Measurements from ENCODE around the gene PLN. TPM values are rescaled to one million over a fixed set of nuclear protein-coding genes. Genes with fewer than 3 reads are reported as not detected.

The PLN gene
- total and polyA plus RNA-seq, 5 experiments from 2014 or later: 0.09 to 0.27 (median 0.15) TPM; not detected in 2

DNA sequence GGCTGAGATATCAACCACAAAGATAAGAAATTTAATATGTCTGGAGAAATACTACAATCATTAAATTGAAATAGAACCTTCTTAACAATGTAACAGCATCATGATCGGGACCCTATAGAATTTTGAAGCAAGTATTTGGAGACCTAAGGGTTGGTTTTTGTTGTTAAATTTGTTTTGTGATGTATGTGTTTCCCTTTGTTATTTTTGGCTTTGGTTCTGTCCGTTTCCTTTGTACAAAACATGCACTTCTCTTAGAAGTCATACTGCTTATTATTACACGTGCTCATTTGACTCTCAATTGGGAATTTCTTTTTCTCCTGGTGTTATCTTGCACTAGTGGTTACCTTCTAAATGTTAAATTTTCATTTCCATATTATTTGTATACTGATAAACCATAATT, 4.0 kb upstream of the PLN start:
- POLR2A ChIA-PET: no interaction called here
- H3K27me3 Mint-ChIP-seq: no peaks in the 10 kb centered on the region

DNA sequence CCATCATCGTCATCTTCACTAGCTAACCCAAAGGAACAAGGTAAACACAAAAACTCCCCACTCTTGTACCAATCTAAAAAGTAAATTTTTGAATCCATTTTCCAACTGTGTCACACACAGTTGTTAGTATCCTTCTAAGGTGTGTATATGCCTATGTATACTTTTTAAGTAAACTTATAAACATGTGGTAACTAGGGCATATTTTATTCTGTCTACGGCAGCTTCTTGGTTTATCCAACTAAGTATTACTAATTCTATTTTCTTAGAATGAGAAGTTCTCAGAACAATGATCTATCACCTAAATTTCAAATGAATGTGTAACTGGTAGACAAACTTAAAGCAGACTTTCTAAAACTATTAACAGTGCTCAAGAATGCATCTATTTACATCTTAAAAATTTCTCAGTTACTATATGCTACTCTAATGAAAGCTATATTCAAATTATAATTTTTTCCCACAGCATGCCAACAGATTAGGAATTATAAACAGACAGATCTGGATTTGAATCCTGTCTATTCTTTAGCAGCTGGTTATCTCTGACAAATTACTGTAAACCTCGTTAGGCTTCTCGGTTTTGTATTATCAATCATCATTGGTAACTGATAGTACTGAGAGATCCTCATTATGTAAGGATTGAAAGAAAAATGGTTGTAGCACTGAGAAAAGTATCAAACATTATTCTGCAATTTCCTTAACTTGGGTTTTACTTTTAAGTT, 1.8 kb upstream of the PLN start:
- peak overlapping the region in 1 of 10 donors; percentile 46 for H3K27ac Mint-ChIP-seq
- H3K9me3 Mint-ChIP-seq: no peaks in the 10 kb centered on the region
- peaks cover 26 to 65% (median 58%) of the 10 kb centered on the region in 4 donors for H3K4me1 Mint-ChIP-seq
- POLR2A ChIA-PET: interaction anchor here (0.6 kb wide), 1 partner anchor 11 kb away, joined by 5 read pairs; no protein-coding TSS in a partner anchor
- peaks cover 4 to 11% (median 8%) of the 10 kb centered on the region in 3 donors for H3K36me3 Mint-ChIP-seq
- no peaks in the 10 kb centered on the region for H3K27me3 Mint-ChIP-seq
- no peak overlapping the region for H3K4me3 Mint-ChIP-seq
- DNase-seq (no peak), ATAC-seq (no peak)

More for the DNA sequence above, 4.0 kb upstream of the PLN start:
- Mint-ChIP-seq H3K27ac (peak overlapping the region in 1 of 10 donors; percentile 24), H3K4me3 (peak overlapping the region in 2 of 10 donors; percentile 4 to 5), H3K36me3 (peaks cover 4 to 13% (median 9%) of the 10 kb centered on the region in 3 donors), H3K9me3 (no peaks in the 10 kb centered on the region), H3K4me1 (peaks cover 23 to 59% (median 48%) of the 10 kb centered on the region in 4 donors)
- ATAC-seq: no peak
- DNase-seq: no peak

DNA sequence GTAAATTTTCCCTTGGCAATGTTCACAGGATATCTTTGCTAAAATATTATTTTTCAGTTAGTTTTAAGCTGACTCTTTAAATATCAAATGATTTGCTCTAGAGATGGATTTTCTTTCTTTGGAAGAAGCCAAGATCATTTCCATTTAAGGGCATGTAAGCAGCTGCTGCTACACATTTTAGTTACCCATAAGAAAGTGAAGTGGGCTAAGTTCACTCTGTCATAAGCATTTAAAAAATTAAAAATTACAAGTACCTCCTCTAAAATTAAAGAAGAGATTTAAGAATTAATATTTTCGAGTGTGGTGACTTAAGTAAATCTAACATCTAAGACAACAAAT, 1.2 kb upstream of the PLN start:
- ATAC-seq (no peak), DNase-seq (no peak)
- H3K27me3 Mint-ChIP-seq: no peaks in the 10 kb centered on the region
- H3K9me3 Mint-ChIP-seq: no peaks in the 10 kb centered on the region
- no peak overlapping the region for H3K4me3 Mint-ChIP-seq
- H3K27ac Mint-ChIP-seq: no peak overlapping the region
- POLR2A ChIA-PET: interaction anchor here (0.6 kb wide), 1 partner anchor 11 kb away, joined by 5 read pairs; no protein-coding TSS in a partner anchor
- peaks cover 4 to 11% (median 8%) of the 10 kb centered on the region in 3 donors for H3K36me3 Mint-ChIP-seq
- peaks cover 26 to 59% (median 57%) of the 10 kb centered on the region in 4 donors for H3K4me1 Mint-ChIP-seq

DNA sequence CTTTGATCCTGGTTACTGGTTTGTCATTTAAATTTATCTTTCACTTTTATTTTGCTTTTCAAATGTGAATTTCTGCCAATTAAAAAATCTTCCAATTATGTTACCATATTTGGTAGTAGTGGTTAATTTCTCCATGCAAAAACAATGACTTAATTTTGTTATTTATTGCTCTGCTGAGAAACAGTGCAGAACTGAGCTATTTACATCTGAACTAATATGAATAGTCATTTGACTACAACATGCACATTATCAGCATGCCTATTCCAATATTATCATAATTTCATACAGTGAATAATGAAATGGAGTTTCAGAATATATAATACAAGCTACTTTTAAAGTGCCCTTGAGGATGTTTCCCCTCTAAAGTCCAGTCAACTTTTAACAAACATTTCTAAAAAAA, 517 bp downstream of the PLN start:
- H3K27ac Mint-ChIP-seq: peak overlapping the region in 2 of 10 donors; percentile 16 to 39
- no peak overlapping the region for H3K4me3 Mint-ChIP-seq
- peaks cover 3 to 7% (median 6%) of the 10 kb centered on the region in 3 donors for H3K36me3 Mint-ChIP-seq
- H3K27me3 Mint-ChIP-seq: no peaks in the 10 kb centered on the region
- ATAC-seq: no peak
- H3K4me1 Mint-ChIP-seq: peaks cover 21 to 66% (median 51%) of the 10 kb centered on the region in 4 donors
- H3K9me3 Mint-ChIP-seq: no peaks in the 10 kb centered on the region
- DNase-seq: no peak
- POLR2A ChIA-PET: no interaction called here

DNA sequence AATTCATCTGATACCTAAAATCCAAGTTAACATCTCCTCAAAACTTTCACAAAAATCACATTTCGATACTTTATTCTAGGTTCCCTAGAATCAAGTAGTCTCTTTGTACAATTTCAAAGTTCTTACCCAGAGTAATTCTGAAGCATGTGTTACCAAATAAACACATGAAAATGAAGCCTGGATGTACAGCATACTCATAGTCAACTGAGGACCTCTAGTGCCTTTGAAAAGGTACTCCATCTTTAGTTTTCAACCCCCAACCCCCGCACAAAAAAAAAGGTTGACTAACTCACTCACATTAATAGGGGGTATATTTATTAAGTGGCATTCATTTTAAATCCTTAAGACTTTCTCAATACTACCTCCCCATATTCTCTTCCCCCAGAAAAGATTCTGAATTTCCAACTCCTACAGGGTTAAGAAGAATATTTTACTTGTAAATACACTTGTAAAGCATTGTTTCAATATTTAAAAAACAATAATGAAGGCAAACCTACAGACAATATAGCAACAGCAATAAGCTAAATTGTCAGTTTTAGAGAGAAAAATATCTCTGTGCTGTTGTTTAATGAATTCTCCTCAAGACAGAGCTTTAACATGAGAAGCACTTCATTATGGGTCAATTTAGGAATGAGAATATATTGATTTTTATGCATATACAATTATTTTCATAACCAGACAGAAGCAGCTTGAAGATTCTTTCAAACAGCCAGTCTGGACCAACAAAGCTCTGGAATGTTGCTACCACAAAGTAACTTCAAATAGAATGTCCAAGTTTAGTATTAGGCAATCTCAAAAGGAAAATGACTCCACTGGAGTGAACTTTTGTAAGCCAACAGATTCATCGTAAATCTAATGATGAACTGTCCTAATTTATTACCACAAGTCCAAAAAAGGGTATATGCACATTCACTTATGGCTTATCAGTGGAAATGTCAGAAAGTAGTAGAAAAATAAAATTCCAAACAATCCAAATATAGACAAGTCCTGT, 3.3 kb downstream of the PLN start:
- peak; percentile 91 to 92 for ATAC-seq
- H3K4me3 Mint-ChIP-seq: peak overlapping the region in 5 of 10 donors; percentile 4 to 65 (median 32)
- peaks cover 0 to 17% (median 0%) of the 10 kb centered on the region in 3 donors for H3K36me3 Mint-ChIP-seq
- H3K9me3 Mint-ChIP-seq: no peaks in the 10 kb centered on the region
- DNase-seq: peak in 5 of 10 donors; percentile 18 to 58 (median 42)
- peak overlapping the region in 8 of 10 donors; percentile 50 to 97 (median 70) for H3K27ac Mint-ChIP-seq
- POLR2A ChIA-PET: no interaction called here
- peaks cover 8 to 49% (median 42%) of the 10 kb centered on the region in 4 donors for H3K4me1 Mint-ChIP-seq
- H3K27me3 Mint-ChIP-seq: no peaks in the 10 kb centered on the region

DNA sequence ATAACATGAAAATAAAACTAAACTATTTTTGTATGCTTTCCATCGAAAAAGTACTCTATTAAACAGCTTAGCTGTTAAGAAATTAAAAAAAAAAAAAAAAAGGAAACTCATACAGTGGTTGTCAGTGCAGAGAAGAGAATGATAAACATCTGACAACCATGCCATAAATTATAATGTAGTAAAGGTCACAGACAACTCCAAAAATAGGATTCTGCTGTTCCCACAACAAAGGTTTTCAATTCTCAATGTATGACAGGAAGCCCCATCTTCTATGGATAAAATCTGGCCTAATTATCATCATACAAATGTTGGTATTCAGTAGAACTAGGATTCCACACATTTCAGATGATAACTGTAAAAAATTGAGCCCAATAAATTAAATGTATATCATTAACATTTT, 5.0 kb downstream of the PLN start:
- POLR2A ChIA-PET: interaction anchor here (0.5 kb wide), 1 partner anchor 42 kb away, joined by 3 read pairs; no protein-coding TSS in a partner anchor
- Mint-ChIP-seq H3K27ac (peak overlapping the region in 6 of 10 donors; percentile 10 to 78 (median 50)), H3K4me3 (no peak overlapping the region), H3K27me3 (no peaks in the 10 kb centered on the region), H3K9me3 (no peaks in the 10 kb centered on the region), H3K36me3 (peaks cover 0 to 17% (median 0%) of the 10 kb centered on the region in 3 donors), H3K4me1 (peaks cover 11 to 57% (median 48%) of the 10 kb centered on the region in 4 donors)
- ATAC-seq (no peak), DNase-seq (no peak)

DNA sequence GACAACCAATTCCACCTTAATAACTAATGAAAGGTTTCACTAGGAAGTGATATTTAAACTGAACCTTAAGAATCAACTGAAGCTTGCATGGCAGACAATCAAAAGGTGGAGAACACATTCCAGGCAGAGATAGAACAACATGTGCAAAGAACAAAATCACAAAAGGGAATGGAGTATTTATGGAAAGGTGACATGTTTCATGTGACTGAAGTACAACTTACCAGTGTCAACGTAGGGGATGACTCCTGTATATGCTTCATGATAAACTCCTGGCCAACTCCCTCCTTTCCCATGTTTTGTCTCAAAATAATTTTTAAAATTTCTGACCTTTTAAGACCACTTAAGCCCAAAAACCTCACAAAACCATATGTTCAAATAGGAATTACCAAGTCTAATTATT, 6.6 kb downstream of the PLN start:
- Mint-ChIP-seq H3K4me3 (no peak overlapping the region), H3K9me3 (no peaks in the 10 kb centered on the region), H3K27me3 (no peaks in the 10 kb centered on the region), H3K36me3 (peaks cover 0 to 17% (median 0%) of the 10 kb centered on the region in 3 donors), H3K27ac (peak overlapping the region in 6 of 10 donors; percentile 15 to 98 (median 43)), H3K4me1 (peaks cover 18 to 67% (median 54%) of the 10 kb centered on the region in 4 donors)
- no peak for DNase-seq
- ATAC-seq: no peak
- POLR2A ChIA-PET: no interaction called here

DNA sequence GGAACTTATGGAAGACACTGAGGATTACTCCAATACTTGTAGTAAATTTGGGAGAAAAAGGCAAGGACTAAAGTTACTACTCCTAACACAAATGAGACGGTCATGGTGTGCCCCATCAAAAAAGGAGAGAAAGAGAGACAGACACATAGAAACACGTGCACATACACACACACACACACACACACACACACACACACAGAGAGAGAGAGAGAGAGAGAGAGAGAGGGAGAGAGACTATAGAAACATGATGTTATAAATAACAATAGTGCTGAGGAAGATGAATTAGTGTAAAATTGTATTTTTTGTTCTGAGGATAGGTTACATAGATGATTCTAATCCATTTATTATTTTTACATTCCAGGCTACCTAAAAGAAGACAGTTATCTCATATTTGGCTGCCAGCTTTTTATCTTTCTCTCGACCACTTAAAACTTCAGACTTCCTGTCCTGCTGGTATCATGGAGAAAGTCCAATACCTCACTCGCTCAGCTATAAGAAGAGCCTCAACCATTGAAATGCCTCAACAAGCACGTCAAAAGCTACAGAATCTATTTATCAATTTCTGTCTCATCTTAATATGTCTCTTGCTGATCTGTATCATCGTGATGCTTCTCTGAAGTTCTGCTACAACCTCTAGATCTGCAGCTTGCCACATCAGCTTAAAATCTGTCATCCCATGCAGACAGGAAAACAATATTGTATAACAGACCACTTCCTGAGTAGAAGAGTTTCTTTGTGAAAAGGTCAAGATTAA, 10.5 kb downstream of the PLN start:
- Mint-ChIP-seq H3K27me3 (no peaks in the 10 kb centered on the region), H3K9me3 (no peaks in the 10 kb centered on the region), H3K36me3 (peaks cover 0 to 23% (median 4%) of the 10 kb centered on the region in 3 donors), H3K4me3 (peak overlapping the region; percentile 38 to 86 (median 82)), H3K4me1 (peaks cover 19 to 55% (median 48%) of the 10 kb centered on the region in 4 donors), H3K27ac (peak overlapping the region; percentile 93 to 98 (median 96))
- POLR2A ChIA-PET: interaction anchor here (0.7 to 1.6 kb wide), 8 partner anchors 33 to 335 kb away, joined by 3 to 12 read pairs (median 5); partner anchors contain the start of gene ASF1A
- peak in 8 of 10 donors; percentile 9 to 82 (median 45) for DNase-seq
- peak; percentile 94 to 97 for ATAC-seq

DNA sequence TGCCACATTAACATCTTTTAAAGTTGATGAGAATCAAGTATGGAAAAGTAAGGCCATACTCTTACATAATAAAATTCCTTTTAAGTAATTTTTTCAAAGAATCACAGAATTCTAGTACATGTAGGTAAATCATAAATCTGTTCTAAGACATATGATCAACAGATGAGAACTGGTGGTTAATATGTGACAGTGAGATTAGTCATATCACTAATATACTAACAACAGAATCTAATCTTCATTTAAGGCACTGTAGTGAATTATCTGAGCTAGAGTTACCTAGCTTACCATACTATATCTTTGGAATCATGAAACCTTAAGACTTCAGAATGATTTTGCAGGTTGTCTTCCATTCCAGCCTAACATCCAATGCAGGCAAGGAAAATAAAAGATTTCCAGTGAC, 11.6 kb downstream of the PLN start:
- DNase-seq (no peak), ATAC-seq (no peak)
- H3K36me3 Mint-ChIP-seq: peaks cover 0 to 25% (median 4%) of the 10 kb centered on the region in 3 donors
- no peaks in the 10 kb centered on the region for H3K27me3 Mint-ChIP-seq
- peaks cover 19 to 52% (median 45%) of the 10 kb centered on the region in 4 donors for H3K4me1 Mint-ChIP-seq
- peak overlapping the region in 4 of 10 donors; percentile 32 to 84 (median 82) for H3K4me3 Mint-ChIP-seq
- H3K9me3 Mint-ChIP-seq: no peaks in the 10 kb centered on the region
- peak overlapping the region; percentile 34 to 98 (median 96) for H3K27ac Mint-ChIP-seq
- POLR2A ChIA-PET: interaction anchor here (1.6 kb wide), 1 partner anchor 150 kb away, joined by 12 read pairs; no protein-coding TSS in a partner anchor

DNA sequence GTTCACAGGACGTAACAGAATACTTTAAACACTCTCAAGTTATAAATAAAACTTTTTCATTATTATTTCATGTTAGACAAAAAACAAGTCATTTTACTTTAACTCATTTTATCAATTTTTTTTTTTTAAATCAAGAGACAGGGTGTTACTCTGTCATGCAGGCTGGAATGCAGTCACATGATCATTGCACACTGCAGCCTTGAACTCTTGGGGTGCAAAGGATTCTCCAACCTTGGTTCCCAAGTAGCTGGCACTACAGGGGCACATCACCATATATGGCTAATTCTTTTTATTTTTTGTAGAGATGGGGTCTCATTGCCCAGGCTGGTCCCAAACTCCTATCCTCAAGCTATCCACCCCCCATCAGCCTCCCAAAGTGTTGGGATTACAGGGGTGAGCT, 14.2 kb downstream of the PLN start:
- Mint-ChIP-seq H3K27ac (peak overlapping the region; percentile 4 to 86 (median 63)), H3K27me3 (no peaks in the 10 kb centered on the region), H3K36me3 (peaks cover 0 to 26% (median 10%) of the 10 kb centered on the region in 3 donors), H3K9me3 (no peaks in the 10 kb centered on the region), H3K4me3 (no peak overlapping the region), H3K4me1 (peaks cover 20 to 51% (median 47%) of the 10 kb centered on the region in 4 donors)
- no peak for DNase-seq
- no peak for ATAC-seq
- POLR2A ChIA-PET: no interaction called here

DNA sequence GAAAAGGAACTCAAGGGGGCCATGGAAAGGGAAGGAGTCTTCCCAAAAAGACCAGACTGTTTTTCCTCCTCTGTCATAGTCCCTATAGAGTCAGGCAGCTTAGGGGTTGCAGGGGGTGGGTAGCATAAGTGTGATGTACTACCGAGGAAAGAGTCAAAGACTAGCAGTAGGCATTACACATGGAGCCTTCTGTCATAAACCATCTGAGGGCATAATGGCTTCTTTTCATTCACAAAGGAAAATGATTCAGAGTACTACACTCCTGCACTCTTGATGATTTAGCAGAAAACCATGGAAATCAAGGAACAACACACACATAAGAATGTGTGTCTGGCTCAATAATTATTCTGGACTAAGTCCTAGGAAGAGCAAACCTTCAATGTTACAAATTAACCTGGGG, 14.9 kb downstream of the PLN start:
- Mint-ChIP-seq H3K4me3 (no peak overlapping the region), H3K36me3 (peaks cover 0 to 28% (median 10%) of the 10 kb centered on the region in 3 donors), H3K9me3 (no peaks in the 10 kb centered on the region), H3K27ac (peak overlapping the region in 9 of 10 donors; percentile 4 to 86 (median 63)), H3K27me3 (no peaks in the 10 kb centered on the region), H3K4me1 (peaks cover 17 to 50% (median 40%) of the 10 kb centered on the region in 4 donors)
- POLR2A ChIA-PET: no interaction called here
- DNase-seq (no peak), ATAC-seq (no peak)

Data from naive thymus-derived CD8-positive, alpha-beta T cell (primary cell).